Breast epithelium (tissue), 3 donors: Measurements from ENCODE around the gene NQO2.

Experiments
- POLR2A ChIP-seq: fragments of 450-650 bp; IDR thresholded peaks from one replicate; pipeline ENCODE4 v1.6.1; 2016; ENCODE audit warnings: antibody characterized with exemption, mild to moderate bottlenecking, moderate library complexity
- POLR2AphosphoS5 ChIP-seq, 3 donors: sonication (generic); formaldehyde crosslinking; IDR thresholded peaks; one replicate each; pipeline ENCODE4 v1.6.1; 2017; ENCODE audit warnings: antibody characterized with exemption in 3 of 3
- TF ChIP-seq, protein P1 (sequence below), 3 donors: fragments of 450-650 bp; IDR thresholded peaks; one replicate each; pipeline ENCODE4 v1.5.1; 2016 to 2017; ENCODE audit warnings: antibody characterized with exemption in 3 of 3, mild to moderate bottlenecking in 3 of 3, moderate library complexity in 3 of 3

DNA sequence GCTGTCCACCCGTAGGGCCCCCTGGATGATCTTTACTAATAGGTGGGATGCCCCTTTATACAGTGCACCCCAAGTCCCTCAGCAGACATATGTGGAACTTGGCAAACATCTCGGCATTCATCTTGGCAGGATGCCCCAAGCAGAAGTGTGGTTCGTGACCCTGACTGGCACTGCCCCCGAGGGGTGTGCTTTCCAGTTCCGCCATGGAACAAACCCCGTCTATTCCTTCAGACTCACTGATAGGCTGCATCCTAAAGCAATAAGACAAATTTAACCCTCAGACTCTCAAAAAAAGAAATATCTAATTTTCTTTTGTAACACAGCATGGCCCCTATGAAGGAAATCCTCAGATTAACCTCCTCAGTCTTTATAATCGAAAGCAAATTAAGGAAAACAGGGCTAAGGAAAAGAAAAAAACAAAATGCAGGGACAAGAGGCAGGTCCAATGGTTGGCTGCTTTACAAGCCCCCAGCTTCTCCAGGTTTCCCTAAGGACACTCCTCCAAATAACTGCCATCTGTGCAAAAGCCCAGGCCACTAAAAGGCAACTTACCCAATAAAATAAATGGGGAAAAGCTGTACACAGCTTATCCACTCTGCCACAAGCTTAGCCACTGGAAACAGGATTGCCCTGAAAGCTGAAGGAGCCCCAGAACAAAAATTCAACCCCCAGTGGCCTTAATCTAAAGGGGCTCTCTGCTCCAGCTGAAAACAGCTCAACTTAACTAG, 38.1 kb downstream of the NQO2 start:
- TF ChIP-seq, protein P1, sequence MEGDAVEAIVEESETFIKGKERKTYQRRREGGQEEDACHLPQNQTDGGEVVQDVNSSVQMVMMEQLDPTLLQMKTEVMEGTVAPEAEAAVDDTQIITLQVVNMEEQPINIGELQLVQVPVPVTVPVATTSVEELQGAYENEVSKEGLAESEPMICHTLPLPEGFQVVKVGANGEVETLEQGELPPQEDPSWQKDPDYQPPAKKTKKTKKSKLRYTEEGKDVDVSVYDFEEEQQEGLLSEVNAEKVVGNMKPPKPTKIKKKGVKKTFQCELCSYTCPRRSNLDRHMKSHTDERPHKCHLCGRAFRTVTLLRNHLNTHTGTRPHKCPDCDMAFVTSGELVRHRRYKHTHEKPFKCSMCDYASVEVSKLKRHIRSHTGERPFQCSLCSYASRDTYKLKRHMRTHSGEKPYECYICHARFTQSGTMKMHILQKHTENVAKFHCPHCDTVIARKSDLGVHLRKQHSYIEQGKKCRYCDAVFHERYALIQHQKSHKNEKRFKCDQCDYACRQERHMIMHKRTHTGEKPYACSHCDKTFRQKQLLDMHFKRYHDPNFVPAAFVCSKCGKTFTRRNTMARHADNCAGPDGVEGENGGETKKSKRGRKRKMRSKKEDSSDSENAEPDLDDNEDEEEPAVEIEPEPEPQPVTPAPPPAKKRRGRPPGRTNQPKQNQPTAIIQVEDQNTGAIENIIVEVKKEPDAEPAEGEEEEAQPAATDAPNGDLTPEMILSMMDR (IDR thresholded peaks at IDR 0.05): no peak
- no peak for TF ChIP-seq POLR2A
- no peak for TF ChIP-seq POLR2AphosphoS5 (IDR thresholded peaks at IDR 0.05)
